Central memory CD8-positive, alpha-beta T cell (primary cell): ENCODE data around the gene HSP90AB1.

Experiments
- ATAC-seq: fragments of 150-1000 bp; cut with Tn5 transposase; replicated peaks from 2 replicates; pipeline ENCODE4 v1.10.0; 2022; ENCODE audit warnings: mild to moderate bottlenecking, moderate FRiP score, moderate number of reproducible peaks; ENCODE audit not compliant: poor library complexity, severe bottlenecking; ENCODE audit errors: extremely low read depth
- DNase-seq, 2 donors: peaks; one replicate each; pipeline ENCODE4 v3.0.0; 2021; ENCODE audit warnings: low spot score in 2 of 2
- H3K27ac Mint-ChIP-seq: one replicate; pipeline ENCODE4 v1.8.0; 2022; ENCODE audit warnings: low read depth, mild to moderate bottlenecking, moderate library complexity, mixed read lengths
- H3K27me3 Mint-ChIP-seq: one replicate; pipeline ENCODE4 v1.8.0; 2022; ENCODE audit warnings: mixed read lengths
- H3K36me3 Mint-ChIP-seq: one replicate; pipeline ENCODE4 v1.8.0; 2022; ENCODE audit warnings: mild to moderate bottlenecking, moderate library complexity, mixed read lengths; ENCODE audit not compliant: insufficient read depth
- H3K4me1 Mint-ChIP-seq: one replicate; pipeline ENCODE4 v1.8.0; 2022; ENCODE audit warnings: mixed read lengths
- H3K4me3 Mint-ChIP-seq: one replicate; pipeline ENCODE4 v1.8.0; 2022; ENCODE audit warnings: mild to moderate bottlenecking, moderate library complexity, mixed read lengths
- H3K9me3 Mint-ChIP-seq: one replicate; pipeline ENCODE4 v1.8.0; 2022; ENCODE audit warnings: mixed read lengths

Gene HSP90AB1

GRCh38 chr6:44246663-44247337, at the start of gene HSP90AB1:
Gene HSP90AB1, plus strand, starts transcription at chr6:44247101. Its CDS starts 1,529 bp downstream, at chr6:44248630.
- DNase-seq (peak; percentile 88 to 96), ATAC-seq (peak; percentile 87)
- Mint-ChIP-seq H3K4me3 (peak within 1 kb of the TSS; percentile 100), H3K27ac (peak within 1 kb of the TSS; percentile 100), H3K27me3 (no peaks in the 10 kb centered on the region), H3K4me1 (peaks cover 50% of the 10 kb centered on the region), H3K36me3 (peaks cover 61% of the 10 kb centered on the region), H3K9me3 (no peaks in the 10 kb centered on the region)

DNA sequence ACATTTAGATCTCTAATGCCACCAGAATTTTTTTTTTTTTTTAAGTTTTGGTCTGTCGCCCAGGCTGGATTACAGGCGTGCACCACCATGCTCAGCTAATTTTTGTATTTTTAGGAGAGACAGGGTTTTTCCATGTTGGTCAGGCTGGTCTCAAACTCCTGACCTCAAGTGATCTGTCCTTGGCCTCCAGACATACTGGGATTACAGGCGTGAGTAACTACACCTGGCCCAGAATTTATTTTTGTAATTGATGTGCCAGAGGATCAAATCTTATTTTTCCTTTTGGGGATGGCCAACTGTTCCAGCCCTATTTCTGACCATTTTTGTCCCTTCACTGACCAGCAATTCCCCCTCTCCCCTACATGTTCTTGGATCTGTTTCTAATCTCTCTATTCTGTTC, 48.2 kb upstream of the HSP90AB1 start:
- no peaks in the 10 kb centered on the region for H3K36me3 Mint-ChIP-seq
- H3K4me1 Mint-ChIP-seq: no peaks in the 10 kb centered on the region
- DNase-seq (no peak), ATAC-seq (no peak)
- peaks cover 41% of the 10 kb centered on the region for H3K27me3 Mint-ChIP-seq
- no peak overlapping the region for H3K4me3 Mint-ChIP-seq
- H3K9me3 Mint-ChIP-seq: no peaks in the 10 kb centered on the region
- no peak overlapping the region for H3K27ac Mint-ChIP-seq

- Mint-ChIP-seq H3K27me3 (peaks cover 29% of the 10 kb centered on the region), H3K4me3 (no peak overlapping the region), H3K9me3 (no peaks in the 10 kb centered on the region), H3K27ac (no peak overlapping the region), H3K4me1 (no peaks in the 10 kb centered on the region), H3K36me3 (no peaks in the 10 kb centered on the region)
- DNase-seq (no peak), ATAC-seq (no peak)
Measured at GRCh38 chr6:44199883-44200282, 47.0 kb upstream of the HSP90AB1 start.

DNA sequence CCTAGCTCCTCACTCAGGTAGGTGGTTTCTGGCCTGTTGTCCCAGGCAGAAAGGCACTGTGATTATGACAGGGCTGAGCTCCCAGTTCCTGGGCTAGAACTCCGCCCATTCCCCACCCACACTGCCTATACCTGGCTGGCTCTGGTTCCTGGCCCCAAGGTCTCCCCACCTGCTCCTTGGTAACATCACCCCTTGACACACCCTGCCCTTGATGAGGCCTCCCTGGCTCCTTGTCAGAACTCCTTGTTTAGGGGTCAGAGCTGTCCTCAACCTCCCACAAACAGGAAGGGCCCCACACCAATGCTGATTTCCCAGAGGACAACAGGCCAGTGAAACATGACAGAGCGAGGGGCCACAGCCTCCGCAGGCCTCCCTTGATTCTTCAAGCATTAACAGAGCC, 45.7 kb upstream of the HSP90AB1 start:
- Mint-ChIP-seq H3K27ac (no peak overlapping the region), H3K4me1 (no peaks in the 10 kb centered on the region), H3K9me3 (no peaks in the 10 kb centered on the region), H3K27me3 (peaks cover 24% of the 10 kb centered on the region), H3K4me3 (no peak overlapping the region), H3K36me3 (no peaks in the 10 kb centered on the region)
- DNase-seq: no peak
- ATAC-seq: no peak

DNA sequence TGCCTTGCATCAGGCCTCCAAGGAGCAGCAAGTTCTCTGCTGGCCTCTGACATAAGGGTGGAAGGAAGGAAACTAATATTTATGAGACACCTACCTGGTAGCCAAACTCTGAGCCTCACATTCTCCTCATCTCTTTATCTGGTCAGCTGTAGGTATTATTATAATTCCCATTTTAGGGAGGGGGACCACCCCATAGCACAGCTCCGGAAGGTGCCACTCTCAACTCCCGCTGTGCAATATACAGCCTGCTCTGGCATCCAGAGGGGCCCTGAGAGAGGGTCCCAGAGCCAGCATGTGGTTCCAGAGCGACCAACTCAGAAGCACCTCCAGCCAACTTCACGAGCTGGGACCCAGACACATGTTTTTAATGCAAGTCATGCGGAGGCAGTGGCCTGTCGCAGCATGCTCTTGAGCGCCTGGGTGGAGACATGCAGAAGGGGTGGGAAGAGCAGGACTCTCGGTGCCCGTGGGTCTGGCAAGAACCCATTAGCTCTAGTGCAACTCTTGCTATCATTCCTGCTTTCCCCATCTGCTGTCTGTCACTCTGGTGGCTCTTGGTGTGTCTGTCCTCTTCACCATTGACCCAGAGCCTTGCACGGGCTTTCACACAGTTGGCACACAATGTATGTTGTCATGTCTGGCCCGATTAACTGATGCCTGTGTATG, 45.1 kb upstream of the HSP90AB1 start:
- no peak overlapping the region for H3K4me3 Mint-ChIP-seq
- no peak overlapping the region for H3K27ac Mint-ChIP-seq
- peaks cover 29% of the 10 kb centered on the region for H3K27me3 Mint-ChIP-seq
- H3K36me3 Mint-ChIP-seq: no peaks in the 10 kb centered on the region
- H3K4me1 Mint-ChIP-seq: no peaks in the 10 kb centered on the region
- no peaks in the 10 kb centered on the region for H3K9me3 Mint-ChIP-seq
- ATAC-seq (no peak), DNase-seq (no peak)

DNA sequence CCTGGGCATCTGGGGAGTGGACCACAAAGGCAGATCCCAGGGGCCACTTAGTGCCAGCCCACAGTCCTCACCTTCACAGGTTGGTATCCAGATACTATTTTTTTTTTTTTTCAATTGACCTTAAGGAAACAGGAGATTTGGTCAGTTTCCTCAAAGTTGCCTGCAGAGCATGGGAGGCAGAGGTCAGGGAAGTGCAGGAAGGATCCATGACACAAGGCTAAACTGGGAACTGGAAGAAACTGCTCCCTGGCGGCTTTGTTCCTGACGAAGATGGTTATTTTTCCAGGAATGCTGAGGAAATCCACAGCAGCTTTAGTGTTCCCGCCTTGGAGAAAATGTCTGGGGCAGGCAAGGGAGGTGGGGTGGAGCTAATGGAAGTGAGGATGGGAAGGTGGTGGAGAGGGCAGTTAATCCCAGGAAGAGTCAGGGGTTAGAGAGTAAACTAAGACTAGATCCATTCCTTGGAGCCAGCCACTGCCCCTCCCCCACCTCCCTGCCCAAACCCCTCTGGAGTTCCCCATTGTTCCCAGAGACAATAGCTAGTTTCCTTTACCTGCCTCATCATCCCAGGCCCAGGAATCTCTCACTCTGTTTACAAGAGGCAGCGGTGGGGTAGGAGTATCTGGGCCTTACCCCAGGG, 44.4 kb upstream of the HSP90AB1 start:
- no peak overlapping the region for H3K4me3 Mint-ChIP-seq
- H3K9me3 Mint-ChIP-seq: no peaks in the 10 kb centered on the region
- H3K27me3 Mint-ChIP-seq: peaks cover 32% of the 10 kb centered on the region
- no peak for DNase-seq
- no peak overlapping the region for H3K27ac Mint-ChIP-seq
- H3K4me1 Mint-ChIP-seq: no peaks in the 10 kb centered on the region
- no peak for ATAC-seq
- no peaks in the 10 kb centered on the region for H3K36me3 Mint-ChIP-seq

DNA sequence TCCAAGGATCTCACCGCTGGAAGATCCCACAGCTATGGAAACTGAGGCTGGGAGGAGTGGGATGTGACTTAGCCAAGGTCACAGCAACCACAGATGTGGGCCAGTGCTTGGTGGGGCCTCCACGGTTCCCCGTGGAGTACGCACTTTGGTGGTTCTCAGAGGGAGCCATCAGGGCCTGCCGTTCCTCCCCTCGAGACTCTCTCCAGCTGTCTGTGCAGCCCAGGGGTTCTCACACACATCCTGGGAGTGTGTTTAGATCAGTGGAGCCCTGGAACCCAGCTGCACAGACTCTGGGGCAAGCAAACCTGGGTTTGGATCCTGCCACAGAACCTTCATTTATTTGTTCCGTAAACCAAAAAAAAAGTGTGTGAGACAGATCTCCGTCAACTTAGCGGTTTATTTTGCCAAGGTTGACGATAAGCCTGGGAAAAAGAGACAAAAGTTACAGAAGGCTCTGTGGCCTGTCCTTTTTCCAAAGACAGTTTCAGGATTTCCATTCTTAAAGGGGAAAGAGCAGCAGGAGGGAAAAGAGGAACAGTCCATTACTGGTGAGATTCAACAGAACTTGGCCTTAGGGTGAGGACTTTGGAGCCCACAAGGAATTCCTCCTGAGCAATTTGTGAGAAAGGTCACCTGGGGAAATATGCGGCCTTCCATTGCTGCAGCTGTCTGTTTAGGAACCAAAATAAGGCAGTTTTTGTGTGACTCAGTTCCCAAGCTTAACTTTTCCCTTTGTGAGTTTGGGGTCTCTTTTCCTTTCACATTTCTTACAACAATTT, 43.7 kb upstream of the HSP90AB1 start:
- H3K27me3 Mint-ChIP-seq: peaks cover 38% of the 10 kb centered on the region
- H3K4me1 Mint-ChIP-seq: no peaks in the 10 kb centered on the region
- H3K9me3 Mint-ChIP-seq: no peaks in the 10 kb centered on the region
- DNase-seq (no peak), ATAC-seq (no peak)
- no peak overlapping the region for H3K4me3 Mint-ChIP-seq
- H3K36me3 Mint-ChIP-seq: no peaks in the 10 kb centered on the region
- no peak overlapping the region for H3K27ac Mint-ChIP-seq

GRCh38 chr6:44203955-44204354, 42.9 kb upstream of the HSP90AB1 start:
- Mint-ChIP-seq H3K27ac (no peak overlapping the region), H3K4me1 (no peaks in the 10 kb centered on the region), H3K27me3 (peaks cover 46% of the 10 kb centered on the region), H3K36me3 (no peaks in the 10 kb centered on the region), H3K4me3 (no peak overlapping the region), H3K9me3 (no peaks in the 10 kb centered on the region)
- no peak for DNase-seq
- no peak for ATAC-seq

GRCh38 chr6:44207966-44208365, 38.9 kb upstream of the HSP90AB1 start:
- Mint-ChIP-seq H3K4me1 (no peaks in the 10 kb centered on the region), H3K9me3 (no peaks in the 10 kb centered on the region), H3K27ac (no peak overlapping the region), H3K4me3 (no peak overlapping the region), H3K27me3 (peaks cover 33% of the 10 kb centered on the region), H3K36me3 (no peaks in the 10 kb centered on the region)
- ATAC-seq (no peak), DNase-seq (no peak)

DNA sequence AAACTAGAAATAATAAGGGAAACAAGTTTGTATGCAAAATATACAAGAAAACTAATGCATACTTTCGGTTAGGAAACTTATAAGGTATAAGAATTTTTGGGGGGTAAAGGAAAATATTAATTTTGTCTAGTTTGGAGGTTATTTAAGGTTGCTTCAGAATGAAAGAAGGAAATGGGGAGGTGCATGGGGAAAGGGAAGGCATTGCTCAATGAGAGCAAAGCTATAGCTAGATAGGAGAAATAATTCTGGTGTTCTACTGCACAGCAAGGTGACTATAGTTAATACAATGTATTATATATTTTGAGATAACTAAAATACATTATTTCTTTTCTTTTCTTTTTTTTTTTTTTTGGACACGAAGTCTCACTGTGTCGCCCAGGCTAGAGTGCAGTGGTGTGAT, 35.6 kb upstream of the HSP90AB1 start:
- H3K27me3 Mint-ChIP-seq: peaks cover 35% of the 10 kb centered on the region
- no peak overlapping the region for H3K27ac Mint-ChIP-seq
- no peaks in the 10 kb centered on the region for H3K4me1 Mint-ChIP-seq
- H3K9me3 Mint-ChIP-seq: no peaks in the 10 kb centered on the region
- no peak for DNase-seq
- ATAC-seq: no peak
- H3K4me3 Mint-ChIP-seq: no peak overlapping the region
- no peaks in the 10 kb centered on the region for H3K36me3 Mint-ChIP-seq

GRCh38 chr6:44214307-44214706, 32.6 kb upstream of the HSP90AB1 start:
- no peaks in the 10 kb centered on the region for H3K9me3 Mint-ChIP-seq
- no peak overlapping the region for H3K27ac Mint-ChIP-seq
- H3K27me3 Mint-ChIP-seq: peaks cover 36% of the 10 kb centered on the region
- no peak overlapping the region for H3K4me3 Mint-ChIP-seq
- ATAC-seq (no peak), DNase-seq (no peak)
- peaks cover 1% of the 10 kb centered on the region for H3K36me3 Mint-ChIP-seq
- H3K4me1 Mint-ChIP-seq: no peaks in the 10 kb centered on the region

GRCh38 chr6:44216677-44217331, 30.1 kb upstream of the HSP90AB1 start, which contains the start of gene MYMX:
Gene MYMX, plus strand, starts transcription at chr6:44216926. Its CDS starts 546 bp downstream, at chr6:44217472.
- Mint-ChIP-seq H3K4me3 (no peak within 1 kb of the TSS), H3K4me1 (no peaks in the 10 kb centered on the region), H3K36me3 (peaks cover 1% of the 10 kb centered on the region), H3K27me3 (peaks cover 28% of the 10 kb centered on the region), H3K27ac (no peak within 1 kb of the TSS), H3K9me3 (no peaks in the 10 kb centered on the region)
- ATAC-seq (no peak), DNase-seq (no peak)
